HG02571 (cell line): ENCODE data around the gene KLHL13.
"Not testable (repeated sequence)": the region's sequence is repeated elsewhere in the genome, so short reads cannot be mapped to it uniquely, and the experiment has no call there.

ENCODE experiments used
- ATAC-seq: cut with Tn5 transposase; IDR thresholded peaks from one replicate; pipeline ENCODE4 v1.9.1; 2021; ENCODE audit warnings: mild to moderate bottlenecking, moderate library complexity; ENCODE audit not compliant: unreplicated experiment

The KLHL13 gene

DNA sequence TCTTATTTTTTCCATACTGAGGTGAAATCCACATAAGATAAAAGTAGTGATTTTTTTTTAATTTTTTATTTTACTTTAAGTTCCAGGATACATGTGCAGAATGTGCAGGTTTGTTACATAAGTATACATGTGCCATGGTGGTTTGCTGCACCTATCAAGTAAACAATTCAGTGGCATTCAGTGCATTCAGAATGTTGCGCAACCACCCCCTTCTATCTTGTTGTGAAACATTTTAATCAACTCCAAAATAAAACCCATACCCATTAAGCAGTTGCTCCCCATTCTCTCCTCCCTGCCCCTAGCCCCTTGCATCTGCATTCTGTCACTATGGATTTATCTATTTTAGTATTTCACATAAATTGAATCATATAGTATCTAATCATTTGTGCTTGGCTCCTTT is 121.2 kb downstream of the KLHL13 start:
- no peak for ATAC-seq

DNA sequence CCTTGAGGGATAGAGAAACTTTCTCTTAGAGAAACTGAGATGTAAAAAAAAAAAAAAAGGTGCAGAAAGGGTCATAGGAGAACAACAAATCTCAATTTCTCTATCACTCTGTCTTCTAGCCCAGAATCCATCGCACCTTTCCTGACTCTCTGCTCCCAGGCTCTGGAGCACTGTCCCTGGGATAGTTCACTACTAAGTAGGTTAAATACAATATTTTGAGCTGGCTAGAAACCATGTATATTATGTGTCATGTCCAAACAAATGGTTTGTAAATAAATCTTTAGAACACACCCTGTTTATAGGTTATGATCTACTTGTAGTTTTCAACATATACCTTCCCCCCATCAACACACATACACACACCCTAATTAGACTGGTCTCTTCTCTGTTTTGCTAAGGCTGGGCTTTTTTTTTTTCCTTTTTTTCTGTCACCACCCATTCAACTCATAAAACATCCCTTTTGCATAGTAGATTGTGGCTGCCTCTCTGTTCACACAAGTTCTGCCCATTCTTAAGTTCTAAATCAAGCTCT is 124.4 kb downstream of the KLHL13 start:
- no peak for ATAC-seq

DNA sequence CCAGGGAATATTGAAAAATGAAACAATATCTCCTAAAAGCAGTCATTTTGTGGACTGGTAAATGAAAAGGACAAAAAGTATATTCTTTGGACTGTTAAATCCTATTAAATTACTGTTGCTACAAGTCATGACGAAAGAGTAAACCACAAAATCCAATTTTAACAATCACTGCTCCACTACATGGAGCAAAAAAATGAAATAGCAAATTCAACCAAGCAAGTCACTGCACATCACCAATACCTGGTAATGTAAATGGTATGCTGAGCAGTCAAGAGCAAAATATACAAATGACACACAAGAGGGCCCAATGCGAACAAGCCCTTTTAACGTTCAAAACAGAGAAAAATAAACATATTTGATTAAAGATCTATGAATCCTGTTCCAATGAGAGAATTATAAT is 126.2 kb downstream of the KLHL13 start:
- ATAC-seq, result no peak

DNA sequence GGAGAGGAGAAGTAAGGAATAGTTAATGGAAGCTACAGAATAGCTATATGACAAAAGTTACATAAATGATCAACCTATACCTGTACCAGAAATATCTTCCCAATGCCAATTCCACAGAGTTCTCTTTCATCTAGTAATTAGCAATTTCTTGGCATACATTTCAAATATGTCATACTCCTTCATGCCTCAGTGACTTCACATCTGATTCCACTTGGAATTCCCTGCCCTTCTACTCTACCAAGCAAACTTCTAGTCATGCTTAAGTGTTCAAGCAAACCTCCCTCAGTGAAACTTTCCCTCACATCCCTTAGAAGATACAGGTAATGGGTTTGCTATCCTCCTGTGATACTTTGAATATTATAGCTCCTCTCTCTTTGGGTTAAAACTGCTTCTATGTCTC is 127.1 kb downstream of the KLHL13 start:
- no peak for ATAC-seq

DNA sequence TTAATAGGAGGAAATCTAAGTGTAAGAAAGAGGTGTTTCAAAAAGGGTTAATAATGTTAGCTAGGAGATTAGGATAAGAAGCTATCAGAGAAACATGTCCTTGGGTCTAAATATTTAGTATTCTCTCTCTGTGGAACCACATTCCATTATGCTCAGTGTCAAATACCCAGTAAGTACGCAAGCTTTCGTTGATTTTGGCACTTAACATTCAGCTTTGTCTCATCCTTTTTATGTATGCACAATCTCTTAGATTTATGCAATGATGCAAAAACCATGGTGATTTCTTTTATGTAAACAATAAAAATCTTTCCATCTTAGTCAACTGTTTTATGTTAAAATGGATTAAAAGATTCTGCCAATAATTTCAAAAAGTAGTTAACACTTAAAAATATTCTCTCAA is 129.2 kb downstream of the KLHL13 start:
- ATAC-seq, result no peak

DNA sequence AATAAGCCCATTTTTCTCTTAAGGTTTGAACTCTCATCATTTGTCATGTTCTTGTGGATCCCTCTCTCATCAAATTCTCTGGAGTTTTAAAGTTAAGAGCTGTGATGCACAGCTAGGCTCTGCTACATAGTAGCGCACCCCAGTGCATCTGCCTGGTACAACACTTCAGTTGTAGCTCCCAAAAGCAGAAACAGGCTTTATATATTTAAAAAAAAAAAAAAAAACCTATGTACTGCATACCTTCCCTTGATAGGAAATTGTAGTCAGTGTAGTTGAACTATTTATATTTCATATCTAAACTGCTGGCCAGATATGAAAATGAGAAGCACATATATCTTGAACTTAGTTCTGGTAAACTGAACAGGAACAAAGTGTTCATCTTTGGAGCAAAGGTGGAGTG is 131.4 kb downstream of the KLHL13 start:
- no peak for ATAC-seq

DNA sequence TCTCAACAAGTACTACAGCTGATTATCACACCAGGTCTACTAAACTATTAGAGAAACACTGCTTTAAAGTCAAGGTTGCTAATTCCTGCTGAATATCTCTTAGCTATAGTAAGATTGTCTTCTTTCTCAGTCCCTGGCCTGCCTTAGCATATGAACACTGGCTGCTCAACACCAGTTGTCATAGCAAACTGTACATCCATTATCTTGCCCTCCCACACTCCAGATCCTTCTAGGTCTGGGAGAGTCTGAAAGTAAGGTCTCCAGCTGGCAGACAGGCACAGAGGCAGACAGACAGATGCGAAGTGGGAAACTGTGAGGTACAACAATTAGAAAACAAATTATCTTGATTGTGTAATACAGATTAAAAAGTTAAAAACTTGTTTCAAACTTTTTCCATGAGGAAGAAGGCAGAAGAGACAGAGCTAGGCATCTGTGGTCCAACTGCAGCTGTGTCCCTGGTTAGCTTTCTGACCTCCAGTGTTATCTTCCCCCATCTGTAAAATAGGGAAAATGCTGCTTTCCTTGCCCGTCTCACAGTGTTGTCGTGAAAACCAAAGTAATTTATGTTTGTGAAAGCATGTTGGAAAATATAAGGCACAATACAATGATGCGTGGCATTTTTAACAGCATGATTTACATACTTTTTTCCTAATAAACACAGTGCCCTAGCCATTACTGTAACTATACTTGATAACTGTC is 133.8 kb downstream of the KLHL13 start:
- ATAC-seq, result no peak

DNA sequence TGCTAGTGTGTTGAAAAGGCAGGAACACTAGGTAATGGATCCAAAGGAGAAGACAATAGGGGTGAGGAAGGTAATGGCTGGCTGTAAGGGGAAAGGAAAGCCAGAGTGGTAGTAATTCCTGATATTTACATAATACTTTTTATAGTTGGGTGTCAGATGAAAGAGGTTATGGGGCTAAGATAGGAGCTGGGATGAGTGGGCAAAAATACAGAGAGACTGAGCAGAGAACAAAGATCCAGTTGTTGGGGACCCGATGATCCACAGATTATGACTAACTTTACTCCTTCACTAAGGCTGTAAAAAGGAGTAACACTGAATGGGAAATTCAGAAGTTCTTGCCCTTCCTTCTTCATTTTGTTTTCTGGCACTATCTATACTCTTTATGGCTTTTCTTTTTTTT is 138.2 kb downstream of the KLHL13 start:
- ATAC-seq, result no peak

DNA sequence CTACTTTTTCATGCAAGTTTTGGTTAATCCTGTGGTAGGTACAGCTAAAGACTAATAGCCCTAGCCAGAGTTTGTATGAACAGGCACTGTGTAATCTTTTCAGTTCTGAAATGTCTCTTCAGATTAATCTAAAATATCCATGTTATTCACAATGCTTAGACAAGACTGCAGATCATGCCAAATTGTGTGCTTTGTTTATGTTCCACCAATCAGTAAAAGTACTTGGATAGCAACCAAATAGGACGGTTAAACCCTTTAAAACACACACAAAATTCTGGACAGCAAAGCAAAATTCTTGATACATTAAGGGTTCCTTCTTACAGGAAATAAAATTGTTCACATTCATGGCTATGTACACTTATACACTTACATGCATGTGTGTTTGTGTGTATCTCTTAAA is 139.1 kb downstream of the KLHL13 start:
- no peak for ATAC-seq

DNA sequence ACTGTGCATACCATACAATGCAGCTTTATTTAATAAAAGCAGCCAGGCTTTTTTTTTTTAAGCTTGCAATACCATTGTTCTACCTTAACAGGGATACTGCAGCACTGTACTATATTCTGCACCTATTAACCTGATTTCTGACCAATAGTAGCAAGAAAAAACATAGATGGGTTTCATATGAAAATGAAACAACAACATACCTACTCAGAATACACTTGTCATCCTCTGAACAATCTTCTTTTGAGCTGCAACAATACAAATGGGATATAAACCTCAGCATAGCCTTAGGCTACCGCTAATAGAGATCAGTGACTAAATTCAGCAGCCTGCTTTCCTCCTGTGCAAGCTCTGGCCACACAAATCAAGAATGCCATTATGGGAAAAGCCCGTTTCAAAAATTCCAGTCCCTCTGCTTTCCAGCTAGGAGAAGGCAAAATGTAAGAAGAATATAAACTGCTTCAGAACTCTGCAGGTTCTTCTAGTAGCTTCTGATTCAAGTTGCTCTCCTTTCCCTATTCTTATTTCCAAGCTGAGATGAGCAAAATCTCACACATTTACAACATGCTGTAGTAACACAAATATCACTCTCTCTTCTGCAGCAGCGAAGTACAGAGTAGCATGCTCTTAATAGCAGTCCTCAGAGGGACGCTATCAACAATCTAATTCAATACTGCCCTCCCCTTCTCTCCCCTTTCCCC is 143.4 kb downstream of the KLHL13 start:
- ATAC-seq, result no peak

DNA sequence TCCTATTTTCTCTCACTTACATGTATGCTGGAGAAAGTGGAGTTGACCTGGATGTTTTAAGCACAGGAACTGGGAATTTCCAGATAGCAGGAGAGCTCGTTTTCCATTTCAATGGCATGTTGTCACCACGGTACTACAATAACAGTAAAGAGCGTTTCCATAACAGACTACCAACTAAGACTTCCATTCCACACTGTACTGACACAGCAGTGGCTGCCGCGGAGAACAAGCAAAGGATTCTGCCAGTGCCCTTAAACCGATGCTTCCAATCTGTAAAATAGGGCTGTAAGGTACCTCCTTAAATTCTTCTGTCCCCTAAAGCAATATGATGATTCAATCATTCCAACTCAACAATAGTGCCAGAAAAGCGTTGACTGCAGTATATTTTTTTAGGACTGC is 143.9 kb downstream of the KLHL13 start:
- ATAC-seq, result no peak

DNA sequence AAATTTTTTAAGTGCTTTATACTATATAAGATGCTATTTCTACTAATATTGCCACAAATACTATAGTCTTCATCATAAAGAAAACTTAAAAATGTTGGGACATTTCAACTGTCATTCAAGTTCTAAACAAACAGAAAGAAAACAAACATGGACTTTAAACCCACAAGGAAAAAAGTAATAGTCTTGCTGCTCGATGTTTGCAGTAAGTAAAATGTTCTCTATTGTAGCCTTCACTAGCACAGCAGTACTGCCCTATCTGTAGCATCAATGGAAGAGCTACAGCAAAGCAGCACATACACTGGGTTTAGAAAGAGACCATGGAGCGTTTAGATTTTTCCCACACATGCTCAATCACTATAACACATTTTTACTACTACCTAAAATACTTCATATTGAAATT is 146.8 kb downstream of the KLHL13 start:
- ATAC-seq, result no peak

DNA sequence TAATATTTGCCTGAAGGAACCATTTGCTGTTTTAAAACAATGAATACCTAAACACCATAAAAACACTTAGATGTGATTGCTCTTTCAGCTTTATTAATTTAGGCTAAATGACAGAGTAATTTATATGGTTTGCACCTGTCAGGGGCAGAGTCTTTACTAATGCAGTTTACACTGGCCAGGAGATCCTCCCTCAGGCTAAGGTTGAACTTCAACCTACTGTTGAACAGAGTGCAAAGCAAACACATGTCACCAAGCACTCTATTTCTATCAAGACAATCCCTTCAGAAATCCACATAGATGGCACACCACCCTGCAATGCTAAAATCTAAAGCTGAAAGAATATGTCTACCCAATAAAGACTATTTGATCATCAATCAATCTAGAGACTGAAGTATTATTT is 147.3 kb downstream of the KLHL13 start:
- no peak for ATAC-seq

DNA sequence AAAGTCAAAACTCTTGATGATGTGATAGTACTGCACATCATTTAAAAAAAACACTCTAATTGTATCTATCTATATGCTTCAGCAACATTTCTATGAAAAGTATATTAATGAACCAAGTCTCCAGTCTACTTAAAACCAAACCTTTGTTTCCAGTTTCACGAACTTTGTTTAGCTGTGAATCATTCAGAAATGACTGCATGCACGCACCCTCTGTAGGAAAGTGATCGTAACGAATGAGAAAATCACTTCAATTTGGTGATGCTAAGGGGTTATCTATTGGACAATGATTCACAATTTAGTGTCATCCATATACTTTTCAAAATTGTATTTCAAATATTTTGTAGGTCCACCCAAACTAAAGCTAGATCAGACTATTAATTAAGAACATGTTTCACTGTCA is 157.6 kb downstream of the KLHL13 start:
- no peak for ATAC-seq

DNA sequence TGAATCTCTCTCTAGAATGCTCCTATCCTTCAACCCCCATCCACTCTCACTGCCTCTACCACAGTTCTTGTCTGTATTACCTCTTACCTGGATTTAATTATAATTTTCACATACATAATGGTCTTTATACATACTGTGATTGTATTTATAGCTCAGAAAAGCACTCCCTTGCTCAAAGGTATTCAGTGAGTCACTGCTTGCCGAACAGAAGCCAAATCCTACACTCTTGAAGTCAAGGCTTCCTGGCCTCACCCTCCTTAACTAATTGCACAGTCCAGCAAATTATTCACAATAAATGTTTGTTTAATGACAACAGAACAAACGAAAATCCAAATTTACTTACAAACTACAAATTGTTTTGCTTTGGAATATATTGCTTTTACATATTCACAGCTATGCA is 159.5 kb downstream of the KLHL13 start:
- ATAC-seq, result no peak

DNA sequence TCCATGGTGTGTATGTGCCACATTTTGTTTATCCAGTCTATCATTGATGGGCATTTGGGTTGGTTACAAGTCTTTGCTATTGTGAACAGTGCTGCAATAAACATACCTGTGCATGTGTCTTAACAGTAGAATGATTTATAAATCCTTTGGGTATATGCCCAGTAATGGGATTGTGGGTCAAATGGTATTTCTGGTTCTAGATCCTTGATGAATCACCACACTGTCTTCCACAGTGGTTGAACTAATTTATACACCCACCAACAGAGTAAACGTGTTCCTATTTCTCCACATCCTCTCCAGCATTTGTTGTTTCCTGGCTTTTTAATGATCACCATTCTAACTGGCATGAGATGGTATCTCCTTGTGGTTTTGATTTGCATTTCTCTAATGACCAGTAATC is 177.3 kb downstream of the KLHL13 start:
- ATAC-seq, result not testable (repeated sequence)

DNA sequence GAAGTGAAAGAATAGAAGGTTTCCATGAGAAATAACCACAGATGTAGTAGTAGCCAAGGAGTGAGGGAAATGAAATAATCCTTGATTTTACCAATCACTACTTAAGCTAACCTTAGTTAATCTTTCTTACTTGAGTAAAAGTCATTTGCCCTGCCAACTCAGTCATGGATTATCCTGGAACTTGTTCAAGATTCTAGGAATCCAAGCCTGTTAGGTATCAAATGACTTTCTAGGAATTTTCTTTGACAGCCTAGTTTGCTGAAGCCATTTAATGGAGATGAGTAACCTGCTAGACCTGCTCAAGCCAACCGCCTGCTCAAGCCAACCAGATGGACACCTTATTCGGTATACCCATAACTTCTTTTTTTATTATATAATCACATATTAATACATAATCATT is 180.5 kb downstream of the KLHL13 start:
- no peak for ATAC-seq

DNA sequence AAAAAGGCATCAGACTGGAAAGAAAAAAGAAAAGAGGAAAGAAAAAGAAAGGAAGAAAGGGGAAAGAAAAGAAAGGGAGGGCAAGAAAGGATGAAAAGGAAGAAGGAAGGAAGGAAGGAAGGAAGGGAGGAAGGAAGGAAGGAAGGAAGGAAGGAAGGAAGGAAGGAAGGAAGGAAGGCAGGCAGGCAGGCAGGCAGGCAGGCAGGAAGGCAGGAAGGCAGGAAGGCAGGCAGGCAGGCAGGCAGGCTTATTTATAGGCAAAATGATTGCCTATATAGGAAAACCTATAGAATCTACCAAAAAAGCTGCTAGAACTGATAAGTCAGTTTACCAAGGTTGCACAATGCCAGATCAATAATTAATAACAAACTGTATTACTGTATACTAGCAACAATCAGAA is 186.5 kb downstream of the KLHL13 start:
- not testable (repeated sequence) for ATAC-seq

DNA sequence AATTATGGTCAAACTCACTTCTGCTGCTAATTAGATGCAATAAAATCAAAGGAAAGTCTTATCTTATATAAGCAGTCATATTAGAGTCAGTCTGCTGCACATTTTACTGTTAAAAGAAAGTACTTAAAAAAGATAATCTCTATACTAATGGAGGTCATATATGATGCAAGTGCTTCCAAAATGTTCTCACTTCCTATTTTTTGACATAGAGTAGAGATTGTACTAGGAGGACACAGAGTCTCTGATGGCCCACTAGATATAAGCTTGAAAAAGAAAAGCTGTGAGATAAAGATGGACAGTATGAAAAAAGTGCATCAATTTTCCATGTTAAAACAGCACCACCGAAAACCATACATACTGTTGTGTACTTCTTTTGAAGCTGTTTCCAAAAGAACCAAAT is 196.9 kb downstream of the KLHL13 start:
- no peak for ATAC-seq

DNA sequence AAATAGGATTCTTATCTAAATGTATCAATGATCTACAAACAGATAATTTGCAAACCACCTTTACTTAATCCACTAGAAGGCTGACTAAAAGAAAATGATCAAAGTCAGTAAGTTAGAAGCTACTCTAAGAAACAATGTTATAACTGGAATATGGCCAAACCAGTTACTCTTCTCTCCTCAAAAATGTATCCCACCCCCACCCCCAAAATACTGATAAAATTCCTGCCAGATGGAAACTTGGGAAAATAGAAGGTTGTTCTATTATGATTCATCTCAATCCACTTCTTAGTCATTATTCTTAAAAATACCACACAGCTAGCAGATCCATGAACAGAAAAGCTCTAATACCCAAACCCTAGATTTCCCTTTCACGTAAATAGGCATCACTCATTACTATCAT is 206.4 kb downstream of the KLHL13 start:
- no peak for ATAC-seq

DNA sequence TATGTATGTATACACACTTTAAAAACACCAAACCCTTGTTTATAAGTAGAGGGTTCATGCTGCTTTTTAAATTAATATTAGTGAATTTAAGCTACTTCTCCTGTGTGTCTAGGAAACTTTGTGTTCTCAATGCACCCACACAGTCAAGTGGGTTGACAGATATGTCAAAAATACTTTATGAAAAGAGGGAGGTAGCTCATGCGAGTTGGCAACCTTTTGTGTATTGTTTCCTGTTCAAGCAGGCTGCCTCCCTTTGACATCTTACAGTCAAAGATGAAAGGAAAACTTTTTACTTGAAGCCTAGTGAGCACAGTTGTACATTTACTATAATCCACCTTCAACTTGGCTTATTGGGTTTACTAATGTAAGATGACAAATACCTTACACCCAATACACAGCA is 218.4 kb downstream of the KLHL13 start:
- no peak for ATAC-seq

DNA sequence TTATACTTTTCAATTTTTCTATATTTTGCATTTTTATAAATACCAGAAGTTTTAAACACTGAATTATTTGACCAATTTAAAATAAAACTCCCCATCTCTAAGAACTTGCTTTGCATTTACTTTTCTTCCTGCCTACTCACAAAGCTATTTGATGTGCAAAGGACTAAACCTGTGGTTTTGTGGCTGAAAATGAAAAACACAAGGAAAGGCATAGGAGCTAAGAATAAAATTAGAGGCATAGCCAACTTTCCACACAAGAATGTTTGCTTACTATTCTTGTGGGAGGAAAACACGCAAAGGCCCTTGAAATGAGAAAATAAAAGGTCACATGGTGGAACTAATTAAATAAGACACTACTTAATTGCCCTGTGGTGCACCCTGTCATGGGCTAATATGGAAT is 221.2 kb downstream of the KLHL13 start:
- no peak for ATAC-seq

DNA sequence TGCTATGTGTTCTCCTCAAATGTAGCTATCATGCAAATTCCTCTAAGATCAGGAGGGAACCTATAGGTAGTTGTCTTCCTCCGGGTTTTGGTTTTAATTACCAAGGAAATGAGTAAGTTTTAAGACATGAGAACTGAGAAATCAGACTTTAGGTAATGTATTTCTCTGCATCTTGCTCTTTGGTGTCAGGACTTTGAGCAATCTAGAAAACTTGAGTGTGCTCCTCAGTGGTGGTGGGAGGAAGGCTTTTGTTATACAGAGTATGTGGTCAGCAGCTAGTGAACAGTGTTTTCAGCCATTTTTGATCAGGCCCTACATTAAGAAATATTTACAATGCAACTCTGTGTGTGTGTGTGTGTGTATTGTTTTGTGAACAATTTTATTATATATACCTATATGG is 224.1 kb downstream of the KLHL13 start:
- no peak for ATAC-seq
